ENCODE data around the gene PNLIP.

The PNLIP gene

DNA sequence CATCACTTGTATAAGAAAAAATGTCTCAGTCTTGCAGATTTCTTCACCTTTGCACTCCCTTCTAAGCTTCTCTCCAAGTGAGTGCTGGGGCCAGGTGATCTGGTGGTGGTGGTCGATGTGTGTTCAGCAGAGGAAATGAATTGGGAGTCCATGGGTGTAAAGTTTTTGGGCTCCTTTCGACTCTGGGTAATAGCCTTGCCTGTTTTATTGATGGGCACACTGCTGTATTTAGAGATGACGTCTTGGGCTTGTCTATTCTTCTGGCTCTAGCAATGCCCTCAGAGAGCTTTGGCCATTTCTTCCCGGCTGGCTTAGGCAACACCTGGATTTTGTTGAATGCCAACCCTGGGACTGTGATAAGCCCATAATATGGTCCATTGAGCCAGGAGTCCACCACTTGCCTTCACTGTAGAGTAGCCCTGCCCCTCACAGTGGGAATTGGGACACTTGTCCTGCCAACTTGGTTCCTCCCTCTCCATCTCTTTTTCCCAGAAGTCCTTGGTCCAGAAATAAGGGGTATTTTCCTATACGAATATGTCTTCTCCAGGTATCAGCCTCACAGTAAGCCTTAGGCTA lies 11.7 kb downstream of the PNLIP start:
- DNase-seq (ENCODE audit: low read depth, low spot score), result no peak
- TF ChIP-seq, protein P1, sequence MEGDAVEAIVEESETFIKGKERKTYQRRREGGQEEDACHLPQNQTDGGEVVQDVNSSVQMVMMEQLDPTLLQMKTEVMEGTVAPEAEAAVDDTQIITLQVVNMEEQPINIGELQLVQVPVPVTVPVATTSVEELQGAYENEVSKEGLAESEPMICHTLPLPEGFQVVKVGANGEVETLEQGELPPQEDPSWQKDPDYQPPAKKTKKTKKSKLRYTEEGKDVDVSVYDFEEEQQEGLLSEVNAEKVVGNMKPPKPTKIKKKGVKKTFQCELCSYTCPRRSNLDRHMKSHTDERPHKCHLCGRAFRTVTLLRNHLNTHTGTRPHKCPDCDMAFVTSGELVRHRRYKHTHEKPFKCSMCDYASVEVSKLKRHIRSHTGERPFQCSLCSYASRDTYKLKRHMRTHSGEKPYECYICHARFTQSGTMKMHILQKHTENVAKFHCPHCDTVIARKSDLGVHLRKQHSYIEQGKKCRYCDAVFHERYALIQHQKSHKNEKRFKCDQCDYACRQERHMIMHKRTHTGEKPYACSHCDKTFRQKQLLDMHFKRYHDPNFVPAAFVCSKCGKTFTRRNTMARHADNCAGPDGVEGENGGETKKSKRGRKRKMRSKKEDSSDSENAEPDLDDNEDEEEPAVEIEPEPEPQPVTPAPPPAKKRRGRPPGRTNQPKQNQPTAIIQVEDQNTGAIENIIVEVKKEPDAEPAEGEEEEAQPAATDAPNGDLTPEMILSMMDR (IDR thresholded peaks at IDR 0.05; ENCODE audit: low read depth, low read length), result no peak
- in situ Hi-C loops (cut with HindIII; ENCODE audit: low sequenced_read_pairs), result no loop called here
- H3K4me3 ChIP-seq (ENCODE audit: low read depth, low read length), result no peak overlapping the region

DNA sequence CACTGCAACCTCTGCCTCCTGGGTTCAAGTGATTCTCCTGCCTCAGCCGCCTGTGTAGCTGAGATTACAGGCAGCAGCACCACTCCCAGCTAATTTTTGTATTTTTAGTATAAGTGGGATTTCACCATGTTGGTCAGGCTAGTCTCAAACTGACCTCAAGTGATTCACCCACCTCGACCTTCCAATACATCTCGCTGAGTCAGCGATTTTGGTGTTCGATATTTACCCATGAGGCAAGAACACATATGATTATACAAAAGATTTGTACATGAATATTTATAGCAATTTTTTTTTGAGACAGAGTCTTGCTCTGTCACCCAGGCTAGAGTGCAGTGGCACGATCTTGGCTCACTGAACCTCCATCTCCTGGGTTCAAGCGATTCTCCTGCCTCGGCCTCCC lies 19.8 kb downstream of the PNLIP start:
- no peak for DNase-seq (ENCODE audit: low read depth, low spot score)
- TF ChIP-seq, protein P1 (IDR thresholded peaks at IDR 0.05; ENCODE audit: low read depth, low read length), result no peak
- in situ Hi-C loops (cut with HindIII; ENCODE audit: low sequenced_read_pairs), result no loop called here

DNA sequence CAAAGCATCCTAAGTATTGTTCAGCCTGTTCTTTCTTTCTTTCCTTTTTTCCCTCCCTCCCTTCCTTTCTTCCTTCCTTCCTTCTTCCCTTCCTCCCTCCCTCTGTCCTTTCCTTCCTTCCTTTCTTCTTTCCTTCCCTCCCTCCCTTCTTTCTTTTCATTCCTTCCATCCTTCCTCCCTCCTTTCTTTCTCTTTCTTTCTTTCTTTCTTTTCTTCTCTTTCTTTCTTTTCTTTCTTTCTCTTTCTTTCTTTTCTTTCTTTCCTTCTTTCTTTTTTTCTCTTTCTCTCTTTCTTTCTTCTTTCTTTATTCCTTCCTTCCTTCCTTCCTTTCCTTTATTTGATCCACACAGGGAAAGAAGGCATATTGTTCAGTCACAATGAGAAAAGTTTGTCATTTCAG lies 21.2 kb downstream of the PNLIP start:
- TF ChIP-seq, protein P1 (IDR thresholded peaks at IDR 0.05; ENCODE audit: low read depth, low read length), result no peak
- no peak overlapping the region for H3K4me3 ChIP-seq (ENCODE audit: low read depth, low read length)
- no peak for DNase-seq (ENCODE audit: low read depth, low spot score)
- in situ Hi-C loops (cut with HindIII; ENCODE audit: low sequenced_read_pairs), result no loop called here

More for the DNA sequence above, 19.8 kb downstream of the PNLIP start:
- H3K4me3 ChIP-seq (ENCODE audit: low read depth, low read length), result no peak overlapping the region

DNA sequence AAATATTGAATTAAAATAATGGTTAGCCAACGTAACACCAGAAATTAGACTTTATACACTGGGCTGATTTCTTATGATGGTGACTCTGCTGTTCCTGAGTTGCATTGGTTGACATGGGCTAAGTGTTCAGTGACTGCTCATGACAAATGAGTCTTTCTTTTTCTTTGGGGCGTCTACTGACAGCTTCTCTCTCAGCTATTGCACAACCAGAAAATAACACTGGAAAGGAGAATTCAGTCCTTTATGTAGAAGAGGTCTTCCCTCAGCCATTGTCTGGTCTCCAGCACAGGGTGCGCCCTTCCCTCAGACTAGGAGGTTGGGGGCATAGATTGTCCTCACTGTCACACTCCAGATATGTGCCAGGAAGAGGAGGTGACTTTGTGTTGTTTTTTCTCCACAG lies 21.6 kb downstream of the PNLIP start:
- no peak for DNase-seq (ENCODE audit: low read depth, low spot score)
- in situ Hi-C loops (cut with HindIII; ENCODE audit: low sequenced_read_pairs), result no loop called here
- no peak overlapping the region for H3K4me3 ChIP-seq (ENCODE audit: low read depth, low read length)
- TF ChIP-seq, protein P1 (IDR thresholded peaks at IDR 0.05; ENCODE audit: low read depth, low read length), result no peak

DNA sequence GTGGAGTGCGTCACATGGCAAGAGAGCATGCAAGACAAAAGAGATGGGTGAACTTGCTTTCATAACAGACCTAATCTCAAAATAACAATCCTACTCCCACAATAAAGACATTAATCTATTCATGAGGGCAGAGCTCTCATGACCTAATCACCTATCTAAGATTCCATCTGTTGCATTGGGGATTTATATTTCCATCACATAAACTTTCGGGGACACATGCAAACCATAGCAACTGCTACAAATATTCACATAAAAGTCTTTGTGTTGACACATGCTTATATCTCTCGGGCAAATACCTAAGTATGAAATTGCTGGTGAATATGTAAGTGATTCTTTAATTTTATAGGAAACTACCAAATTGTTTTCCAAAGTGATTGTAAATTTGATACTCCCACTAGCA lies 29.1 kb downstream of the PNLIP start:
- in situ Hi-C loops (cut with HindIII; ENCODE audit: low sequenced_read_pairs), result no loop called here
- H3K4me3 ChIP-seq (ENCODE audit: low read depth, low read length), result no peak overlapping the region
- TF ChIP-seq, protein P1 (IDR thresholded peaks at IDR 0.05; ENCODE audit: low read depth, low read length), result no peak
- DNase-seq (ENCODE audit: low read depth, low spot score), result no peak

DNA sequence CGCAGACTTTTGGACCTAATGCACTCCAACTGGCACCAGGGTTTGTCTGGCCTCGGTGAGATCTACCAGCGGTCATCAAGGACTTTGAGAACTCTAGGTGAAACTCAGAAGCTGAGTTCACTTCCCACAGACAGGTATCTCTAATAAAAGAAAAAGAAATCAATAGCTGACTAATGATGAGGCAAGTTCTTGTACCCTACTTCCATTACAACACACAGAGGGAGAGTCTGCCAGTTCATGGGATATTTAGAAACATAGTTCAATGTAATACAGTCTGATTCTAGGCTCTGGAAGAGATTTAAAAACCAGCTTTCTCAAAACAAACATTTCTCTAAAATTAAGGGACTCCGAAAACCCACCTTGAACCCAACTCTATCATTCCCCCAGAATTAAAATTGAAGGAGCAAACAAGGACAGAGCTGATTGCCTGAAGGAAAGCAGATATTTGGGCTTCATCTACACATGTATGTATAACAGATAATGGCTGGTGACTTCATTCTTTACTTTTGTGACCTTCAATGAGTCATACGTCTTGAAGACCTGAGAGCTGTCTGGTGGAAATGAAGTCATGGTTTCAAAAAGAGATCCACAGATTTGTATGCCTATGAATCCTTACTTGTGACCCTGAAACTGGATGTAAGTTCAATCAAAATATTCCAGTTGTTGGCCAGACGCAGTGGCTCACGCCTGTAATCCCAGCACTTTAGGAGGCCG lies 42.3 kb downstream of the PNLIP start:
- no peak for DNase-seq (ENCODE audit: low read depth, low spot score)

More for the DNA sequence above, 42.3 kb downstream of the PNLIP start:
- TF ChIP-seq, protein P1 (IDR thresholded peaks at IDR 0.05; ENCODE audit: low read depth, low read length), result no peak
- in situ Hi-C loops (cut with HindIII; ENCODE audit: low sequenced_read_pairs), result no loop called here
- no peak overlapping the region for H3K4me3 ChIP-seq (ENCODE audit: low read depth, low read length)

Measured in astrocyte of the spinal cord (primary cell).